GM23338 (cell line): Measurements from ENCODE around the gene STK11IP. TPM values are rescaled to one million over a fixed set of nuclear protein-coding genes. Genes with fewer than 3 reads are reported as not detected.

Experiments
- CREB1 ChIP-seq: fragments of 250-450 bp; sonication (Bioruptor Pico); IDR thresholded peaks from 2 replicates; pipeline ENCODE4 v1.5.0; 2020; ENCODE audit warnings: low read depth, mild to moderate bottlenecking, moderate library complexity
- EZH2phosphoT487 ChIP-seq: fragments of 200-600 bp; sonication (generic); IDR thresholded peaks from one replicate; pipeline ENCODE4 v1.8.1; 2018; ENCODE audit warnings: antibody characterized with exemption; ENCODE audit not compliant: unreplicated experiment
- NANOG ChIP-seq: IDR thresholded peaks from 2 replicates; pipeline ENCODE4 v1.6.1; 2016; ENCODE audit warnings: antibody characterized with exemption, borderline replicate concordance
- POLR2AphosphoS5 ChIP-seq: IDR thresholded peaks from 2 replicates; pipeline ENCODE4 v1.6.1; 2016; ENCODE audit warnings: antibody characterized with exemption, low read depth
- STAT1 ChIP-seq: IDR thresholded peaks from one replicate; pipeline ENCODE4 v1.6.1; 2016; ENCODE audit warnings: antibody characterized with exemption; ENCODE audit not compliant: unreplicated experiment
- ZNF114 ChIP-seq: fragments of 250-450 bp; sonication (Bioruptor Pico); IDR thresholded peaks from 2 replicates; pipeline ENCODE4 v1.5.0; 2020; ENCODE audit warnings: mild to moderate bottlenecking, moderate library complexity
- ZNF331 ChIP-seq: fragments of 250-450 bp; sonication (Bioruptor Pico); IDR thresholded peaks from 2 replicates; pipeline ENCODE4 v1.5.0; 2020; ENCODE audit warnings: low read depth, mild to moderate bottlenecking, moderate library complexity
- polyA plus RNA-seq: library from polyadenylated mRNA; unstranded; fragments of >200 nt; fragmentation: Nextera tagmentation; extraction: Ambion mirVana; gene quantifications from 2 replicates; pipeline ENCODE4 v1.2.1, GENCODE V29; 2016
- total RNA-seq: library from RNA; depleted of rRNA; stranded (reverse); fragments of >200 nt; shearing (Covaris generic); gene quantifications from 2 replicates; pipeline ENCODE4 v1.2.3, GENCODE V29; 2014
- TF ChIP-seq, protein P1 (sequence below): fragments of 250-450 bp; sonication (Bioruptor Pico); IDR thresholded peaks from 2 replicates; pipeline ENCODE4 v1.5.0; 2020; ENCODE audit warnings: mild to moderate bottlenecking, moderate library complexity
- TF ChIP-seq, protein P2 (sequence below): IDR thresholded peaks from 2 replicates; pipeline ENCODE4 v1.6.1; 2016; ENCODE audit warnings: antibody characterized with exemption
- TF ChIP-seq, protein P3 (sequence below), 2 experiments: fragments of 200-600 bp in 1 of 2; sonication (generic) in 1 of 2; conservative IDR thresholded peaks; 2 replicates each; pipeline versions ENCODE4 v1.5.1 to v1.6.1; 2016 to 2017; ENCODE audit warnings: antibody characterized with exemption in 2 of 2, low read depth in 2 of 2, mild to moderate bottlenecking in 2 of 2, moderate library complexity in 1 of 2
- TF ChIP-seq, protein P4 (sequence below): IDR thresholded peaks from one replicate; pipeline ENCODE4 v1.6.1; 2018; ENCODE audit warnings: antibody characterized with exemption; ENCODE audit not compliant: unreplicated experiment

The STK11IP gene
- total and polyA plus RNA-seq, 2 experiments from 2014 or later = 16.6 to 28.1 TPM

DNA sequence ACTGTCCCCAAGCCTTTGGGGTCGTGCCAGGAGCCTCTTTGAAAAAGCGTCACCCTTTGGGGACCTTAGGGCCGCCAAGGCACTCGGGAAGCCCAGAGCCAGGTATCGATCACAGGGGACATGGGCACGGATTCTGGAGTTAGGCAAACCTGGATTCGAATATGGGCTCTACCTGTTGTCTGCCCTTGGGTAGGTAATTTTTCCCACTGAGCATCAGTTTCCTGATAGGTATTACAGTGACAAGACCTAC is 44.6 kb upstream of the STK11IP start (continued):
- TF ChIP-seq, protein P1, sequence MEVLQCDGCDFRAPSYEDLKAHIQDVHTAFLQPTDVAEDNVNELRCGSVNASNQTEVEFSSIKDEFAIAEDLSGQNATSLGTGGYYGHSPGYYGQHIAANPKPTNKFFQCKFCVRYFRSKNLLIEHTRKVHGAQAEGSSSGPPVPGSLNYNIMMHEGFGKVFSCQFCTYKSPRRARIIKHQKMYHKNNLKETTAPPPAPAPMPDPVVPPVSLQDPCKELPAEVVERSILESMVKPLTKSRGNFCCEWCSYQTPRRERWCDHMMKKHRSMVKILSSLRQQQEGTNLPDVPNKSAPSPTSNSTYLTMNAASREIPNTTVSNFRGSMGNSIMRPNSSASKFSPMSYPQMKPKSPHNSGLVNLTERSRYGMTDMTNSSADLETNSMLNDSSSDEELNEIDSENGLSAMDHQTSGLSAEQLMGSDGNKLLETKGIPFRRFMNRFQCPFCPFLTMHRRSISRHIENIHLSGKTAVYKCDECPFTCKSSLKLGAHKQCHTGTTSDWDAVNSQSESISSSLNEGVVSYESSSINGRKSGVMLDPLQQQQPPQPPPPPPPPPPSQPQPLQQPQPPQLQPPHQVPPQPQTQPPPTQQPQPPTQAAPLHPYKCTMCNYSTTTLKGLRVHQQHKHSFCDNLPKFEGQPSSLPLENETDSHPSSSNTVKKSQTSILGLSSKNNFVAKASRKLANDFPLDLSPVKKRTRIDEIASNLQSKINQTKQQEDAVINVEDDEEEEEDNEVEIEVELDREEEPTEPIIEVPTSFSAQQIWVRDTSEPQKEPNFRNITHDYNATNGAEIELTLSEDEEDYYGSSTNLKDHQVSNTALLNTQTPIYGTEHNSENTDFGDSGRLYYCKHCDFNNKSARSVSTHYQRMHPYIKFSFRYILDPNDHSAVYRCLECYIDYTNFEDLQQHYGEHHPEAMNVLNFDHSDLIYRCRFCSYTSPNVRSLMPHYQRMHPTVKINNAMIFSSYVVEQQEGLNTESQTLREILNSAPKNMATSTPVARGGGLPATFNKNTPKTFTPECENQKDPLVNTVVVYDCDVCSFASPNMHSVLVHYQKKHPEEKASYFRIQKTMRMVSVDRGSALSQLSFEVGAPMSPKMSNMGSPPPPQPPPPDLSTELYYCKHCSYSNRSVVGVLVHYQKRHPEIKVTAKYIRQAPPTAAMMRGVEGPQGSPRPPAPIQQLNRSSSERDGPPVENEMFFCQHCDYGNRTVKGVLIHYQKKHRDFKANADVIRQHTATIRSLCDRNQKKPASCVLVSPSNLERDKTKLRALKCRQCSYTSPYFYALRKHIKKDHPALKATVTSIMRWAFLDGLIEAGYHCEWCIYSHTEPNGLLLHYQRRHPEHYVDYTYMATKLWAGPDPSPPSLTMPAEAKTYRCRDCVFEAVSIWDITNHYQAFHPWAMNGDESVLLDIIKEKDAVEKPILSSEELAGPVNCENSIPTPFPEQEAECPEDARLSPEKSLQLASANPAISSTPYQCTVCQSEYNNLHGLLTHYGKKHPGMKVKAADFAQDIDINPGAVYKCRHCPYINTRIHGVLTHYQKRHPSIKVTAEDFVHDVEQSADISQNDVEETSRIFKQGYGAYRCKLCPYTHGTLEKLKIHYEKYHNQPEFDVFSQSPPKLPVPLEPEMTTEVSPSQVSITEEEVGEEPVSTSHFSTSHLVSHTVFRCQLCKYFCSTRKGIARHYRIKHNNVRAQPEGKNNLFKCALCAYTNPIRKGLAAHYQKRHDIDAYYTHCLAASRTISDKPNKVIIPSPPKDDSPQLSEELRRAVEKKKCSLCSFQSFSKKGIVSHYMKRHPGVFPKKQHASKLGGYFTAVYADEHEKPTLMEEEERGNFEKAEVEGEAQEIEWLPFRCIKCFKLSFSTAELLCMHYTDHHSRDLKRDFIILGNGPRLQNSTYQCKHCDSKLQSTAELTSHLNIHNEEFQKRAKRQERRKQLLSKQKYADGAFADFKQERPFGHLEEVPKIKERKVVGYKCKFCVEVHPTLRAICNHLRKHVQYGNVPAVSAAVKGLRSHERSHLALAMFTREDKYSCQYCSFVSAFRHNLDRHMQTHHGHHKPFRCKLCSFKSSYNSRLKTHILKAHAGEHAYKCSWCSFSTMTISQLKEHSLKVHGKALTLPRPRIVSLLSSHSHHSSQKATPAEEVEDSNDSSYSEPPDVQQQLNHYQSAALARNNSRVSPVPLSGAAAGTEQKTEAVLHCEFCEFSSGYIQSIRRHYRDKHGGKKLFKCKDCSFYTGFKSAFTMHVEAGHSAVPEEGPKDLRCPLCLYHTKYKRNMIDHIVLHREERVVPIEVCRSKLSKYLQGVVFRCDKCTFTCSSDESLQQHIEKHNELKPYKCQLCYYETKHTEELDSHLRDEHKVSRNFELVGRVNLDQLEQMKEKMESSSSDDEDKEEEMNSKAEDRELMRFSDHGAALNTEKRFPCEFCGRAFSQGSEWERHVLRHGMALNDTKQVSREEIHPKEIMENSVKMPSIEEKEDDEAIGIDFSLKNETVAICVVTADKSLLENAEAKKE (CRISPR knock-in tag) = no peak
- TF ChIP-seq POLR2AphosphoS5 (no peak), CREB1 (CRISPR knock-in tag) (no peak), EZH2phosphoT487 (no peak), ZNF114 (CRISPR knock-in tag) (no peak), NANOG (no peak), STAT1 (no peak), ZNF331 (CRISPR knock-in tag) (no peak)
- TF ChIP-seq, protein P2, sequence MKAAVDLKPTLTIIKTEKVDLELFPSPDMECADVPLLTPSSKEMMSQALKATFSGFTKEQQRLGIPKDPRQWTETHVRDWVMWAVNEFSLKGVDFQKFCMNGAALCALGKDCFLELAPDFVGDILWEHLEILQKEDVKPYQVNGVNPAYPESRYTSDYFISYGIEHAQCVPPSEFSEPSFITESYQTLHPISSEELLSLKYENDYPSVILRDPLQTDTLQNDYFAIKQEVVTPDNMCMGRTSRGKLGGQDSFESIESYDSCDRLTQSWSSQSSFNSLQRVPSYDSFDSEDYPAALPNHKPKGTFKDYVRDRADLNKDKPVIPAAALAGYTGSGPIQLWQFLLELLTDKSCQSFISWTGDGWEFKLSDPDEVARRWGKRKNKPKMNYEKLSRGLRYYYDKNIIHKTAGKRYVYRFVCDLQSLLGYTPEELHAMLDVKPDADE = no peak
- TF ChIP-seq, protein P3, sequence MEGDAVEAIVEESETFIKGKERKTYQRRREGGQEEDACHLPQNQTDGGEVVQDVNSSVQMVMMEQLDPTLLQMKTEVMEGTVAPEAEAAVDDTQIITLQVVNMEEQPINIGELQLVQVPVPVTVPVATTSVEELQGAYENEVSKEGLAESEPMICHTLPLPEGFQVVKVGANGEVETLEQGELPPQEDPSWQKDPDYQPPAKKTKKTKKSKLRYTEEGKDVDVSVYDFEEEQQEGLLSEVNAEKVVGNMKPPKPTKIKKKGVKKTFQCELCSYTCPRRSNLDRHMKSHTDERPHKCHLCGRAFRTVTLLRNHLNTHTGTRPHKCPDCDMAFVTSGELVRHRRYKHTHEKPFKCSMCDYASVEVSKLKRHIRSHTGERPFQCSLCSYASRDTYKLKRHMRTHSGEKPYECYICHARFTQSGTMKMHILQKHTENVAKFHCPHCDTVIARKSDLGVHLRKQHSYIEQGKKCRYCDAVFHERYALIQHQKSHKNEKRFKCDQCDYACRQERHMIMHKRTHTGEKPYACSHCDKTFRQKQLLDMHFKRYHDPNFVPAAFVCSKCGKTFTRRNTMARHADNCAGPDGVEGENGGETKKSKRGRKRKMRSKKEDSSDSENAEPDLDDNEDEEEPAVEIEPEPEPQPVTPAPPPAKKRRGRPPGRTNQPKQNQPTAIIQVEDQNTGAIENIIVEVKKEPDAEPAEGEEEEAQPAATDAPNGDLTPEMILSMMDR (conservative IDR thresholded peaks at IDR 0.05; ENCODE audit: low read depth in 2 of 2) = no peak
- TF ChIP-seq, protein P4, sequence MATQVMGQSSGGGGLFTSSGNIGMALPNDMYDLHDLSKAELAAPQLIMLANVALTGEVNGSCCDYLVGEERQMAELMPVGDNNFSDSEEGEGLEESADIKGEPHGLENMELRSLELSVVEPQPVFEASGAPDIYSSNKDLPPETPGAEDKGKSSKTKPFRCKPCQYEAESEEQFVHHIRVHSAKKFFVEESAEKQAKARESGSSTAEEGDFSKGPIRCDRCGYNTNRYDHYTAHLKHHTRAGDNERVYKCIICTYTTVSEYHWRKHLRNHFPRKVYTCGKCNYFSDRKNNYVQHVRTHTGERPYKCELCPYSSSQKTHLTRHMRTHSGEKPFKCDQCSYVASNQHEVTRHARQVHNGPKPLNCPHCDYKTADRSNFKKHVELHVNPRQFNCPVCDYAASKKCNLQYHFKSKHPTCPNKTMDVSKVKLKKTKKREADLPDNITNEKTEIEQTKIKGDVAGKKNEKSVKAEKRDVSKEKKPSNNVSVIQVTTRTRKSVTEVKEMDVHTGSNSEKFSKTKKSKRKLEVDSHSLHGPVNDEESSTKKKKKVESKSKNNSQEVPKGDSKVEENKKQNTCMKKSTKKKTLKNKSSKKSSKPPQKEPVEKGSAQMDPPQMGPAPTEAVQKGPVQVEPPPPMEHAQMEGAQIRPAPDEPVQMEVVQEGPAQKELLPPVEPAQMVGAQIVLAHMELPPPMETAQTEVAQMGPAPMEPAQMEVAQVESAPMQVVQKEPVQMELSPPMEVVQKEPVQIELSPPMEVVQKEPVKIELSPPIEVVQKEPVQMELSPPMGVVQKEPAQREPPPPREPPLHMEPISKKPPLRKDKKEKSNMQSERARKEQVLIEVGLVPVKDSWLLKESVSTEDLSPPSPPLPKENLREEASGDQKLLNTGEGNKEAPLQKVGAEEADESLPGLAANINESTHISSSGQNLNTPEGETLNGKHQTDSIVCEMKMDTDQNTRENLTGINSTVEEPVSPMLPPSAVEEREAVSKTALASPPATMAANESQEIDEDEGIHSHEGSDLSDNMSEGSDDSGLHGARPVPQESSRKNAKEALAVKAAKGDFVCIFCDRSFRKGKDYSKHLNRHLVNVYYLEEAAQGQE = no peak
